NB4 (cell line): Measurements from ENCODE around the gene GLRX2.

ENCODE experiments used
- MAX ChIP-seq: IDR thresholded peaks from 2 replicates; pipeline ENCODE4 v1.6.1; 2011; ENCODE audit warnings: low read depth, low read length
- MYC ChIP-seq: IDR thresholded peaks from 2 replicates; pipeline ENCODE4 v1.6.1; 2011; ENCODE audit warnings: low read depth, low read length
- POLR2A ChIP-seq: IDR thresholded peaks from 2 replicates; pipeline ENCODE4 v1.6.1; 2011; ENCODE audit warnings: mild to moderate bottlenecking; ENCODE audit not compliant: insufficient read length; ENCODE audit errors: extremely low read depth
- TF ChIP-seq, protein P1 (sequence below): IDR thresholded peaks from one replicate; pipeline ENCODE4 v1.5.1; 2012; ENCODE audit warnings: low read depth, low read length

- no peak for TF ChIP-seq MYC
- TF ChIP-seq, protein P1, sequence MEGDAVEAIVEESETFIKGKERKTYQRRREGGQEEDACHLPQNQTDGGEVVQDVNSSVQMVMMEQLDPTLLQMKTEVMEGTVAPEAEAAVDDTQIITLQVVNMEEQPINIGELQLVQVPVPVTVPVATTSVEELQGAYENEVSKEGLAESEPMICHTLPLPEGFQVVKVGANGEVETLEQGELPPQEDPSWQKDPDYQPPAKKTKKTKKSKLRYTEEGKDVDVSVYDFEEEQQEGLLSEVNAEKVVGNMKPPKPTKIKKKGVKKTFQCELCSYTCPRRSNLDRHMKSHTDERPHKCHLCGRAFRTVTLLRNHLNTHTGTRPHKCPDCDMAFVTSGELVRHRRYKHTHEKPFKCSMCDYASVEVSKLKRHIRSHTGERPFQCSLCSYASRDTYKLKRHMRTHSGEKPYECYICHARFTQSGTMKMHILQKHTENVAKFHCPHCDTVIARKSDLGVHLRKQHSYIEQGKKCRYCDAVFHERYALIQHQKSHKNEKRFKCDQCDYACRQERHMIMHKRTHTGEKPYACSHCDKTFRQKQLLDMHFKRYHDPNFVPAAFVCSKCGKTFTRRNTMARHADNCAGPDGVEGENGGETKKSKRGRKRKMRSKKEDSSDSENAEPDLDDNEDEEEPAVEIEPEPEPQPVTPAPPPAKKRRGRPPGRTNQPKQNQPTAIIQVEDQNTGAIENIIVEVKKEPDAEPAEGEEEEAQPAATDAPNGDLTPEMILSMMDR = no peak
- TF ChIP-seq POLR2A = no peak
- TF ChIP-seq MAX = no peak
These were observed 39.8 kb upstream of the GLRX2 start for GRCh38 chr1:193144999-193145398.
